Pons (tissue), 1 donor: ENCODE measurements around the gene PTPRQ.
"Not testable (repeated sequence)": the region's sequence is repeated elsewhere in the genome, so short reads cannot be mapped to it uniquely, and the experiment has no call there.

Experiments used
- DNase-seq: peaks from one replicate; pipeline ENCODE4 v3.0.0-alpha.2; 2016; ENCODE audit warnings: low spot score

Gene PTPRQ, protein sequence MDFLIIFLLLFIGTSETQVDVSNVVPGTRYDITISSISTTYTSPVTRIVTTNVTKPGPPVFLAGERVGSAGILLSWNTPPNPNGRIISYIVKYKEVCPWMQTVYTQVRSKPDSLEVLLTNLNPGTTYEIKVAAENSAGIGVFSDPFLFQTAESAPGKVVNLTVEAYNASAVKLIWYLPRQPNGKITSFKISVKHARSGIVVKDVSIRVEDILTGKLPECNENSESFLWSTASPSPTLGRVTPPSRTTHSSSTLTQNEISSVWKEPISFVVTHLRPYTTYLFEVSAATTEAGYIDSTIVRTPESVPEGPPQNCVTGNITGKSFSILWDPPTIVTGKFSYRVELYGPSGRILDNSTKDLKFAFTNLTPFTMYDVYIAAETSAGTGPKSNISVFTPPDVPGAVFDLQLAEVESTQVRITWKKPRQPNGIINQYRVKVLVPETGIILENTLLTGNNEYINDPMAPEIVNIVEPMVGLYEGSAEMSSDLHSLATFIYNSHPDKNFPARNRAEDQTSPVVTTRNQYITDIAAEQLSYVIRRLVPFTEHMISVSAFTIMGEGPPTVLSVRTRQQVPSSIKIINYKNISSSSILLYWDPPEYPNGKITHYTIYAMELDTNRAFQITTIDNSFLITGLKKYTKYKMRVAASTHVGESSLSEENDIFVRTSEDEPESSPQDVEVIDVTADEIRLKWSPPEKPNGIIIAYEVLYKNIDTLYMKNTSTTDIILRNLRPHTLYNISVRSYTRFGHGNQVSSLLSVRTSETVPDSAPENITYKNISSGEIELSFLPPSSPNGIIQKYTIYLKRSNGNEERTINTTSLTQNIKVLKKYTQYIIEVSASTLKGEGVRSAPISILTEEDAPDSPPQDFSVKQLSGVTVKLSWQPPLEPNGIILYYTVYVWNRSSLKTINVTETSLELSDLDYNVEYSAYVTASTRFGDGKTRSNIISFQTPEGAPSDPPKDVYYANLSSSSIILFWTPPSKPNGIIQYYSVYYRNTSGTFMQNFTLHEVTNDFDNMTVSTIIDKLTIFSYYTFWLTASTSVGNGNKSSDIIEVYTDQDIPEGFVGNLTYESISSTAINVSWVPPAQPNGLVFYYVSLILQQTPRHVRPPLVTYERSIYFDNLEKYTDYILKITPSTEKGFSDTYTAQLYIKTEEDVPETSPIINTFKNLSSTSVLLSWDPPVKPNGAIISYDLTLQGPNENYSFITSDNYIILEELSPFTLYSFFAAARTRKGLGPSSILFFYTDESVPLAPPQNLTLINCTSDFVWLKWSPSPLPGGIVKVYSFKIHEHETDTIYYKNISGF (N-terminal part only)

GRCh38 chr12:80443974-80444666 lies at the start of gene PTPRQ:
TSS of gene PTPRQ (plus strand) at chr12:80444235. CDS start at chr12:80444346, 111 bp downstream.
- DNase-seq = no peak

GRCh38 chr12:80400571-80400991 lies 43.5 kb upstream of the PTPRQ start:
- DNase-seq = no peak

GRCh38 chr12:80401191-80401590 lies 42.8 kb upstream of the PTPRQ start:
- no peak for DNase-seq

- DNase-seq = no peak
Measured at GRCh38 chr12:80404629-80405028, 39.4 kb upstream of the PTPRQ start.

GRCh38 chr12:80406253-80406652 lies 37.8 kb upstream of the PTPRQ start:
- no peak for DNase-seq

DNA sequence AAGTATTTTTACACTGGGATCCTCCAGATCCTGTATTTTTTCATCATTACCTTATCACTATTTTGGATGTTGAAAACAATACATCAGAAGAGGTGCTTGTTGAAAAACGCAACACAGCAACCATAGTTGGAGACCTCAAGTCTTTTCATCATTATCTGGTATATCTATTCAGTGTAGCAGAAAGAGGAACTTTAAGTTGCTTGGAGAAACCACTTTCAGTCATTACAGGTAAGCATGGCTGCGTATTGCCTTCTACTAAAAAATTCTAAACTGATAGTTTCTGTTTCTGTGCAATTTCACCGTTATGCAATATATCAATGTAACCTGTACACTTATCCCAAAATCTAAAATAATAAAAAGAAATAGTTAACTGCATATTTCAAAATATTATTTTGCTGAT lies 32.2 kb upstream of the PTPRQ start:
- no peak for DNase-seq

DNA sequence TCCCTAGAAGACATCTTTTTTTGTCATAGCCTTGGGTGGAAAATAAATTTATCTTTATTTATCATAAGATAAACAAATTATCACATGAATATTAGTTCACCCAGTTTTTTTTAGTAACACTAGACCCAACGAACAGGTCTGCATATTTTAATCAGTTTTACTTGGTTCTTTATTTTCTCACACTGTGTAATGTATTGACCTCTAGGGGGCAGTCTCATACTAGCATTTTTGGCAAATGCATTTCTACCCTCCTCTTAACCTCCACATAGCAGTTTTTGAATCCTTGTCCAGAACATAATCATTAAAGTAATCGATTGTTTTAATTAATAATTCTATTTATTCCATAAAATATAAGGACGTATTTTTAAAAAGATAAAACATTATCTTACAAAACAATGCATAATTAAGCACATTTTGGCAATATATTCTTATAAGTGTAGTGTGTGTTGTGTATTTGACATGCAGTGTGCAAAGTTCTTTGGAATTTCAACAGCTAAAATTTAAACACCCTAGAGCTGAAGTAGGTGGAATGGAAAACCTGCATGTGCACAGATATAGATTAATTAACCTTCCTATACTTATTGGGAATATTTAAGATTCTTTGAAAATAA lies 31.6 kb upstream of the PTPRQ start:
- peak; percentile 70 for DNase-seq

- DNase-seq = no peak
Measured at GRCh38 chr12:80413462-80413861, 30.6 kb upstream of the PTPRQ start.

- DNase-seq = no peak
Measured at GRCh38 chr12:80415466-80415865, 28.6 kb upstream of the PTPRQ start.

- no peak for DNase-seq
Measured at GRCh38 chr12:80419644-80420043, 24.4 kb upstream of the PTPRQ start.

DNA sequence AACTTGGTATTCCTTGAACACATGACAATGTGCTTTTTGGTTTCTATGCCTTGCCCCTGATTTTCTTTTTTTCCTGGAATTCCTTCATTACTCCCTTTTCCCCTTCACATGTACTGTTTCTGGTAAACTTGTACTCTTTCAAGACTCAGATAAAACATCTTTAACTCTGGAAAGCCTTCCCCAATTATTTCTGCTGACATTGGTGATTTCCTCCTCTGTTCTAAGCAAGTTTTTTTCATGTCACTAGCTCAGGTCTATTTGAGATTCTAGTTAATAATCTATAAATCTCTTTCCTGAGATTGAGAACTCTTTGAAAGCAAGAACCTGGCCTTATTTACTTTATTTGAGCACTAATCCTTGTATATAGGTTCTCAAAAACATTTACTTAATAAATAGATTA lies 24.0 kb upstream of the PTPRQ start:
- no peak for DNase-seq

DNA sequence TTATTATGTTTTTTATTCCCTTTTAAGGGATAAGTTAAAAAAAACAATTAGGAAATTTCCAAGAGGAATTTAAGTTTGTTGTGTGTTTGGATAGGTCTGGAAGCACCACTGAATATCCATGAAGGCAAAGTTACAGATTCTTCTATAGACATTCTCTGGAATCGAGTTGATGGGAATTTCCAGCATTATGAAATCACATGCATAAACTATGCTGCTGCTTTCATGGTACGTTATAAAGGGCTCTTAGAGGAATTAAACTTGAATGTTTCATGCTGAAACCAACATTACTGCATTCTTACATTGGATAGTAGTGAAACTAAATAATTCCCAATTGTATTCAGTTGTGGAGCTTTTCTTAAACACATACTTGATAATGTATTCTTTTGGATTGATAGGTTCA lies 21.5 kb upstream of the PTPRQ start:
- DNase-seq = no peak

- DNase-seq = no peak
Measured at GRCh38 chr12:80432061-80432460, 12.0 kb upstream of the PTPRQ start.

DNA sequence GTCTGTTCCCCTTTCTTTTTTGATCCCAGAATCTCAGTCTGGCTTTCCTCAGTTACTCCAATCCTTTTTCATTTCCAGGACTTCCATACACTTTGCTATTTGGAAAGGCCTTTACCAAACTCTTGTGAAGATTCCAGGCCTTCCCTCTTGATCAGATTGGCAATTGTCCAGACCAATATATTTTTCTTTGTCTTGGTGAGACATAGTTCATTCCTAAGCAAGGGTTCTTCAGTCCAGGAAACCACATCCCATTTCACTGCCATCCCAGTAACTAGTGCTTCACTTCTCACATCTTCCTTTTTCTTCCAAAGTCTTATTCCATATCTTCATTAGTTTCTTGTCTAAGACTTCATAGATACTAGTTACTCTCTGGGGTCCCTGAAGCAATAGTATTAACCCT lies 2.1 kb upstream of the PTPRQ start:
- DNase-seq = no peak

- no peak for DNase-seq
Measured at GRCh38 chr12:80442426-80443222, 1.4 kb upstream of the PTPRQ start.

- no peak for DNase-seq
Measured at GRCh38 chr12:80445083-80445793, 1.2 kb downstream of the PTPRQ start.

GRCh38 chr12:80456513-80456912 lies 12.5 kb downstream of the PTPRQ start:
- no peak for DNase-seq

GRCh38 chr12:80460972-80461371 lies 16.9 kb downstream of the PTPRQ start:
- no peak for DNase-seq

DNA sequence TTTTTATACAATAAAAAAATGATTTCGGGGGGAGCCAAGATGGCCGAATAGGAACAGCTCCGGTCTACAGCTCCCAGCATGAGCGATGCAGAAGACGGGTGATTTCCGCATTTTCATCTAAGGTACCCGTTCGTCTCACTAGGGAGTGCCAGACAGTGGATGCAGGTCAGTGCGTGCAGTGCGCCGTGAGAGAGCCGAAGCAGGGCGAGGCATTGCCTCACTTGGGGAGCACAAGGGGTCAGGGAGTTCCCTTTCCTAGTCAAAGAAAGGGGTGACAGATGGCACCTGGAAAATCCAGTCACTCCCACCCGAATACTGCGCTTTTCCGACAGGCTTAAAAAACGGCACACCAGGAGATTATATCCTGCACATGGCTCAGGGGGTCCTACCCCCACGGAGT lies 17.8 kb downstream of the PTPRQ start:
- not testable (repeated sequence) for DNase-seq

DNA sequence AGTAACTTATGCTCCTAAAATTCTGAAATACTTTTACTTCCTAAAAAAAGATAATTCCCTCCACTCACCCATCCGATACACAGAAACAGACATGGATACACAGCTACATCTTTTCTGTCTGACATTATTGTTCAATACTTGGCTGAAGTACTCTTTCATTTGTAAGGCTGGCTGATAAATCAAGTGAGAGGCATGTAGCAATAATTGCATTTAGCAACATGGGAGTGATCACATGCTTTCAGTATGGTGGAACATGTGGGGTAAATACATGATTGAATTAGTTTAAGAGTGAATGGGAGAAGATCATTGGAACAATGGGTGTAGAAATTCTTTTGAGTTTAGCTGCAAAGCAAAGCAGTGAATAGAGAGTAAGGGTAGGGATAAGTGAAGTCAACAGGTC lies 25.6 kb downstream of the PTPRQ start:
- no peak for DNase-seq
